Uterus (tissue), 2 donors: ENCODE data around the gene OR11H6.

Experiments used
- POLR2A ChIP-seq, 2 donors: fragments of 450-650 bp; IDR thresholded peaks; one replicate each; pipeline ENCODE4 v1.6.1; 2016; ENCODE audit warnings: antibody characterized with exemption in 2 of 2, mild to moderate bottlenecking in 1 of 2, moderate library complexity in 1 of 2
- TF ChIP-seq, protein P1 (sequence below), 4 experiments: fragments of 200-600 bp in 2 of 4; fragments of 450-650 bp in 2 of 4; sonication (generic) in 2 of 4; IDR thresholded peaks; one replicate each; pipeline ENCODE4 v1.5.1; 2016 to 2019; ENCODE audit warnings: antibody characterized with exemption in 4 of 4, mild to moderate bottlenecking in 2 of 4, moderate library complexity in 1 of 4

DNA sequence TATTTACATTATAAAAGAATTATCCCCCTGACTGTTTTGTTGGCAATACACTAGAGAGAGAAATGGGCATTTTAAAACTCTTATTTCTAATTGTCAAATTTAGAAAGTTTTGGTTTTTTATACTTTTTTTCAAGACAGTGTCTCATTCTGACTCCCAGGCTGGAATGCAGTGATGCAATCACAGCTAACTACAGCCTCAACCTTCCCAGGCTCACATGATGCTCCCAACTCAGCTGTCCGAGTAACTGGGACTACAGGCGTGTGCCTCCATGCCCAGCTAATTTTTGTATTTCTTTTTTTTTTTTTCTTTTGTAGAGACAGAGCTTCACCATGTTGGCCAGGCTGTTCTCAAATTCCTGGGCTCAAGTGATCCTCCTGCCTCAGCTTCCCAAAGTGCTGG lies 8.3 kb upstream of the OR11H6 start:
- TF ChIP-seq, protein P1, sequence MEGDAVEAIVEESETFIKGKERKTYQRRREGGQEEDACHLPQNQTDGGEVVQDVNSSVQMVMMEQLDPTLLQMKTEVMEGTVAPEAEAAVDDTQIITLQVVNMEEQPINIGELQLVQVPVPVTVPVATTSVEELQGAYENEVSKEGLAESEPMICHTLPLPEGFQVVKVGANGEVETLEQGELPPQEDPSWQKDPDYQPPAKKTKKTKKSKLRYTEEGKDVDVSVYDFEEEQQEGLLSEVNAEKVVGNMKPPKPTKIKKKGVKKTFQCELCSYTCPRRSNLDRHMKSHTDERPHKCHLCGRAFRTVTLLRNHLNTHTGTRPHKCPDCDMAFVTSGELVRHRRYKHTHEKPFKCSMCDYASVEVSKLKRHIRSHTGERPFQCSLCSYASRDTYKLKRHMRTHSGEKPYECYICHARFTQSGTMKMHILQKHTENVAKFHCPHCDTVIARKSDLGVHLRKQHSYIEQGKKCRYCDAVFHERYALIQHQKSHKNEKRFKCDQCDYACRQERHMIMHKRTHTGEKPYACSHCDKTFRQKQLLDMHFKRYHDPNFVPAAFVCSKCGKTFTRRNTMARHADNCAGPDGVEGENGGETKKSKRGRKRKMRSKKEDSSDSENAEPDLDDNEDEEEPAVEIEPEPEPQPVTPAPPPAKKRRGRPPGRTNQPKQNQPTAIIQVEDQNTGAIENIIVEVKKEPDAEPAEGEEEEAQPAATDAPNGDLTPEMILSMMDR (IDR thresholded peaks at IDR 0.05), result no peak
- TF ChIP-seq POLR2A (IDR thresholded peaks at IDR 0.05), result no peak
